Heart left ventricle (tissue), 13 donors: ENCODE results near the gene SLC37A2.

ENCODE experiments used
- POLR2A ChIP-seq, 2 donors: fragments of 450-650 bp; IDR thresholded peaks; one replicate each; pipeline ENCODE4 v1.6.1; 2017; ENCODE audit warnings: antibody characterized with exemption in 2 of 2, mild to moderate bottlenecking in 2 of 2, moderate library complexity in 2 of 2
- TF ChIP-seq, protein P1 (sequence below), 12 donors: fragments of 200-600 bp; sonication (generic) in 4 of 12; IDR thresholded peaks; one replicate each; pipeline versions ENCODE4 v1.5.0 to v1.8.0; 2018 to 2022; ENCODE audit warnings: antibody characterized with exemption in 12 of 12, mild to moderate bottlenecking in 5 of 12
- donor health status: ischemic (EF 13 %, LVEDD 7.1; RV severe dilation, severe dysfunction).
- donor health status: DM: no; HTN: yes; CAD: no.
- donor health status: DM: no; HTN: no; CAD: no.
- donor health status: ischemic (EF 25% LVEDD 6.9; RV normal size, moderate dysfunction).
- donor health status: ischemic (EF 25% LVEDD 5.7; RV mildly dilated, moderate dysfunction).
- donor health status: ischemic (EF 35%, LVEDD 5.7; RV mildly dilated, moderate dysfunction).
- donor health status: nonischemic (EF 11% LVEDD 7.7; RV severe dilation, severe dysfunction).
- donor health status: DM: yes; HTN: yes; CAD: no.
- donor health status: PGD.
- donor health status: ischemic (EF 29% LVEDD 5.4; RV normal size, mild dysfunction).
- donor health status: nonischemic (EF 23%, LVEDD 6.1; RV moderate dilation, normal function).

DNA sequence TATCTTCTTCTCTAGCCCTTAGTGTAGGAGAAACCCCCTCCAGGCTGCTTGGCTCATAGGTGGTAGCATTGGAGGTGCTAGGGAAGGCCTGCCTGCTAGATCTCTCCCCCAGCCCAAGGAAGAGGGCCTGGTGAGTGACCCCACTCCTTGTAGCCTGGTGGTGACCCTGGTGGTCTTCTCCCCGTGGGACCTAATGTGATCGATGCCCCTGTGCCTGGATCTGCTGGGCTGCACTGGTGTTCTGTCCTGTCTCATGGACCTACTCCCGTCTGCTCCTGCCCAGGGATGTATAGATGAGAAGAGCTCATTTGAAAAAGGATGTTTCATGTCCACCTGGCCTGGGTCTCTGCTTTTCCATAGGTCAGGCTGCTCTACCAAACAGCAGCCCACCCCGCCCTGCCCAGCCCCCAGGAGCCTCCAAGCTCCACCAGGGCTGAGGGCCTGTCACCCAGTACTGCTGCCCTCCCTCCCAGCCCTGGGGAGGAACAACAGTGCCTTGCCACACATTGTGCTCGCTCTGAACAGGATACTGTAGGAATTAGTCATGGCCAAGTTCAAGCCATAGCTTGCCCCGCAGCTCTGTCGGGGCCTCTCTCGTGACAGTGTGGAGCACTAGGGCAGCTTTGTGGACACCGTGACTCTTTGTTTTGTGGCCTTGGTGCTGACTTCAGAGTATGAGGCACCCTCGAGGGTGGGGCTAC lies 19.7 kb downstream of the SLC37A2 start:
- TF ChIP-seq, protein P1, sequence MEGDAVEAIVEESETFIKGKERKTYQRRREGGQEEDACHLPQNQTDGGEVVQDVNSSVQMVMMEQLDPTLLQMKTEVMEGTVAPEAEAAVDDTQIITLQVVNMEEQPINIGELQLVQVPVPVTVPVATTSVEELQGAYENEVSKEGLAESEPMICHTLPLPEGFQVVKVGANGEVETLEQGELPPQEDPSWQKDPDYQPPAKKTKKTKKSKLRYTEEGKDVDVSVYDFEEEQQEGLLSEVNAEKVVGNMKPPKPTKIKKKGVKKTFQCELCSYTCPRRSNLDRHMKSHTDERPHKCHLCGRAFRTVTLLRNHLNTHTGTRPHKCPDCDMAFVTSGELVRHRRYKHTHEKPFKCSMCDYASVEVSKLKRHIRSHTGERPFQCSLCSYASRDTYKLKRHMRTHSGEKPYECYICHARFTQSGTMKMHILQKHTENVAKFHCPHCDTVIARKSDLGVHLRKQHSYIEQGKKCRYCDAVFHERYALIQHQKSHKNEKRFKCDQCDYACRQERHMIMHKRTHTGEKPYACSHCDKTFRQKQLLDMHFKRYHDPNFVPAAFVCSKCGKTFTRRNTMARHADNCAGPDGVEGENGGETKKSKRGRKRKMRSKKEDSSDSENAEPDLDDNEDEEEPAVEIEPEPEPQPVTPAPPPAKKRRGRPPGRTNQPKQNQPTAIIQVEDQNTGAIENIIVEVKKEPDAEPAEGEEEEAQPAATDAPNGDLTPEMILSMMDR (IDR thresholded peaks at IDR 0.05): no peak
- TF ChIP-seq POLR2A (IDR thresholded peaks at IDR 0.05): no peak
